Skeletal muscle tissue (tissue), 4 donors: ENCODE data around the gene STK26. TPM values are rescaled to one million over a fixed set of nuclear protein-coding genes. Genes with fewer than 3 reads are reported as not detected.

Source experiments
- H3K27ac ChIP-seq: one replicate; pipeline ENCODE4 v1.7.0; 2013; ENCODE audit warnings: mild to moderate bottlenecking, low read depth, low read length, inconsistent platforms
- H3K27me3 ChIP-seq, 3 donors: one replicate each; pipeline ENCODE4 v1.7.0; 2013; ENCODE audit warnings: low read length in 3 of 3; ENCODE audit not compliant: control insufficient read depth in 3 of 3, insufficient read depth in 3 of 3
- H3K36me3 ChIP-seq, 3 donors: one replicate each; pipeline ENCODE4 v1.7.0; 2013; ENCODE audit warnings: low read length in 3 of 3; ENCODE audit not compliant: control insufficient read depth in 3 of 3, insufficient read depth in 3 of 3
- H3K4me1 ChIP-seq, 3 donors: one replicate each; pipeline ENCODE4 v1.7.0; 2013; ENCODE audit warnings: low read length in 3 of 3, mild to moderate bottlenecking in 3 of 3; ENCODE audit not compliant: control insufficient read depth in 3 of 3, insufficient read depth in 3 of 3
- H3K4me3 ChIP-seq, 3 donors: one replicate each; pipeline ENCODE4 v1.7.0; 2013; ENCODE audit warnings: low read length in 3 of 3
- H3K9ac ChIP-seq, 3 donors: one replicate each; pipeline ENCODE4 v1.7.0; 2013; ENCODE audit warnings: low read length in 3 of 3, mild to moderate bottlenecking in 3 of 3, moderate library complexity in 2 of 3, low read depth in 1 of 3
- H3K9me3 ChIP-seq, 3 donors: one replicate each; pipeline ENCODE4 v1.7.0; 2013; ENCODE audit warnings: low read length in 3 of 3; ENCODE audit not compliant: control insufficient read depth in 3 of 3
- total RNA-seq: library from RNA; depleted of rRNA; stranded (reverse); fragments of >200 nt; gene quantifications from one replicate; pipeline ENCODE4 v1.2.3, GENCODE V29; 2014
- donor health status: Osteomylitis.

STK26 gene
- total RNA-seq, 1 donor from 2014 or later: 24.5 TPM

DNA sequence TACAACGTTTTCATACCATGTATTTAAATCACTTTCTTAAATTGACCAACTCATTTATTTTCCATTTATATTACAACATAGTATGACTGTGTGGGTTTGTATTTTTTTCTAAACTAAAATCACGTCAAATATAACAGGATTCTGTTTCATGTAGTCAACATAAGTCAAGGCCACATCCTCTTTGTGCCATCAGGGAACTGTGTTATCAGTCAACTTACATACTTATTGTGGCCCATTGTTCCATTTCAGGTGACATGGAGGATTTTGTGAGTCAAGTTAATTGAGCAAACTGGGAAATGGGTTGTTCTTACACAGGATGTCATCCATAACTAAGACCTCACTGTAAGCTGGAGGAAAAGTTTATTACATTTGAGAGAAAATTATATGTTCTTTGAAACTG, 35.9 kb downstream of the STK26 start:
- Histone ChIP-seq H3K9ac (no peak overlapping the region), H3K4me3 (no peak overlapping the region), H3K36me3 (no peaks in the 10 kb centered on the region), H3K9me3 (no peaks in the 10 kb centered on the region), H3K27ac (no peak overlapping the region), H3K27me3 (peaks cover 0 to 3% (median 0%) of the 10 kb centered on the region in 3 donors), H3K4me1 (no peaks in the 10 kb centered on the region)

DNA sequence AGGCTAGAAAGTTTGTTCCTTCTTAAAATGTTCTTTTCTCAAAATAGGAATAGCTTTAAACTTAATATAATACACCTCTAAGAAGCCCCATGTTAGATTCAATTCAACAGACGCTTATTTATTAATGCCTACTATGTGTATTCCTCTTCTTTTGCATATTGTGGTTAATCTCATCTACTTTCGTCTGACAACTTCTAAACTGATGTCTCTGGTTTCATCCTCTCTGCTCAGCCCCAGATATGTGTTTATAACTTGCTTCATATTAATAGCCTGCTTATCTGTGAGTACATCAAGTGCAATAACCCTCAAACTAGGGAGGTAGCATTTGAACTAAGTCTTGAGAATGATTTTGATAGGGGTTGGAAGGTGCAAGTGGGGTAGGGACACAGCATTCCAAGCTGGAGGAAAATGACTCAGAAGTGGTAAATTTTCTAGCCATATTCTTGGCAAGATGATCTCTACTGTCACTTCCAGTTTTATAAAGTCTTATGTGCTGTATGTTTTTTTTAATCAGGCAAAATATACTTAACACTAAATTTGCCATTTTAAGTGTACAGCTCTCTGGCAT, 37.0 kb downstream of the STK26 start:
- Histone ChIP-seq H3K9me3 (no peaks in the 10 kb centered on the region), H3K27me3 (peaks cover 0 to 3% (median 0%) of the 10 kb centered on the region in 3 donors), H3K4me3 (no peak overlapping the region), H3K9ac (no peak overlapping the region), H3K4me1 (no peaks in the 10 kb centered on the region), H3K36me3 (no peaks in the 10 kb centered on the region), H3K27ac (no peak overlapping the region)

DNA sequence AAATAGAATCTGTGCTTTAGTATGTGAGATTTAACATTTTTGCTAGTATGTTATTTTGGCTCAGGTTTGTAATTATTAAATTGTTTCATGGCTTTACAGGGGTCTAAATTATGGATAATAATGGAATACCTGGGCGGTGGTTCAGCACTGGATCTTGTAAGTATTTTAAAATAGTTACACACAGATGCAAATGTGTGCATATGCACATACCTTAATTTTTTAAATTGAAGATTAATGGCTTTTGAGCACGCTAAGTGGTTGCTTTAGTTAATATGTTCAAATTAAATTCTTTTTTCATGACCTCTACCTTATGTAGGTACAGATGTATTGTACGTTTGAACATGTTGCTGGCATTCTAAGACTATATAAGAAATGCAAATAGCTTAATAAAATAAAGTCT, 40.2 kb downstream of the STK26 start:
- Histone ChIP-seq H3K9me3 (no peaks in the 10 kb centered on the region), H3K27ac (no peak overlapping the region), H3K27me3 (peaks cover 0 to 2% (median 0%) of the 10 kb centered on the region in 3 donors), H3K4me3 (no peak overlapping the region), H3K36me3 (no peaks in the 10 kb centered on the region), H3K4me1 (no peaks in the 10 kb centered on the region), H3K9ac (no peak overlapping the region)

DNA sequence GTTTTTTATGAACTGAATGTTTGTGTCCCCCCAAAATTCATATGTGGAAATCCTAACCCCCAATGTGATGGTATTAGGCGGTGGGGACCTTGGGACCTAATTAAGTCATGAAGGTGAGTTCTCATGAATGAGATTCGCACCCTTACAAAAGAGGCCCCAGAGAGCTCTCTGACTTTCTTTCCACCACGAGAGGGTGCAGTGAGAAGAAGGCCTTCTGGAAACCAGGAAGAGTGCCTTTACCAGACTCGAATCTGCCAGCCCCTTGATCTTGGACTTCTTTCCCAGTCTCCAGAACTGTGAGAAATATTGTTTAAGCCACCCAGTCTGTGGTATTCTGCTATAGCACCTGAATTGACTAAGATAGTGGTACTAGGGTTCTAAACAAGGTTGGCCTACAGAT, 40.8 kb downstream of the STK26 start:
- Histone ChIP-seq H3K9ac (no peak overlapping the region), H3K36me3 (no peaks in the 10 kb centered on the region), H3K27ac (no peak overlapping the region), H3K4me3 (no peak overlapping the region), H3K4me1 (no peaks in the 10 kb centered on the region), H3K9me3 (no peaks in the 10 kb centered on the region), H3K27me3 (peaks cover 0 to 6% (median 0%) of the 10 kb centered on the region in 3 donors)

DNA sequence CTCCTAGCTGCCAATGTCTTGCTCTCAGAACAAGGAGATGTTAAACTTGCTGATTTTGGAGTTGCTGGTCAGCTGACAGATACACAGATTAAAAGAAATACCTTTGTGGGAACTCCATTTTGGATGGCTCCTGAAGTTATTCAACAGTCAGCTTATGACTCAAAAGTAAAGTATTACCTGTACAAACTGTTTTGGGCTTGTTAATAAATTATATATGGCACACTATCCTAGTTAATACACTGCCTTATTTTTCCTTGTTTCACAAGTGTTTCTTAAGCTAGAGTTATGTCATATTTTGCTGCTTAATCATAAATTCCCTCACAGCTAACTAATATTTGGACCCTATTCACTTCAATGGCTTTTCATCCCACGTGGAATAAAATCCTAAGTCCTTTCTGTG, 45.3 kb downstream of the STK26 start:
- Histone ChIP-seq H3K4me3 (no peak overlapping the region), H3K27ac (no peak overlapping the region), H3K36me3 (no peaks in the 10 kb centered on the region), H3K9ac (no peak overlapping the region), H3K27me3 (peaks cover 0 to 6% (median 0%) of the 10 kb centered on the region in 3 donors), H3K9me3 (no peaks in the 10 kb centered on the region), H3K4me1 (no peaks in the 10 kb centered on the region)

DNA sequence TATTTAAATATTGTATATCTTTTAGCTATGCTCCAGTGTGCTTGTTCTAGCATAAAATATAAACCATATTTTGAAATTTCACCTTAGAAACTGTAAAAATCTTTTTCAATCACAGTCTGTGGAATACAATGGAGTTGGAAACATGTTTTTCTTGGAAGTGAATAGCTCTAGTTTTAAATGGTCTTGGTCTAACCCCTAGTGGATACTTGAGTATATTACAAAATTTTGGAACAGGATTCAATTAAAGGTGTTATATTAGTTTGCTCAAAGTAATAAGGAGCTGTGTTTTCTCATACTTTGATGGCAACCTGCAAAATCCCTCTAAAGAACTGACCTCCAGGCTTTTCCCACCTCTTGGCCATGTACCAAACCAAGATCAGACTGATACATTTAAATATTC, 48.2 kb downstream of the STK26 start:
- no peaks in the 10 kb centered on the region for H3K9me3 ChIP-seq
- H3K4me3 ChIP-seq: no peak overlapping the region
- no peak overlapping the region for H3K27ac ChIP-seq
- H3K36me3 ChIP-seq: no peaks in the 10 kb centered on the region
- H3K27me3 ChIP-seq: peaks cover 0 to 6% (median 0%) of the 10 kb centered on the region in 3 donors
- H3K4me1 ChIP-seq: no peaks in the 10 kb centered on the region
- H3K9ac ChIP-seq: no peak overlapping the region

DNA sequence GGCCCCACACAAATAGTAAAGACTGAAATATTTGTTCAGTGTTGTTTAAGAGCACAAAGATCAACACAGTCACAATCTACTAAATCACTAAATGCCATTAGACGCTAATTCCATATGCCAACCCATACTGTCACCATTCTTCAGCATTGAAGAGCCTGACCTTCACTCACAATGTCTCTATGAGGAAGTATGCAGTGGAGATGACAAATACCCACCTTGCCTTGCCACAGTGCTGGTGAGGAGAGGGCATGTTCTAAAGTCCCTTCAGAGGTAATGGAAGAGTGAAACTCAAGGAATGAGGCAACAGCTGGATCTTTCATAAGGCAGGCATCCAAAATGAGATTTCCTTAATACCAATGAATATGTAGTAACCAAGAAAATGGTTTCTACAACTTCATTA, 54.3 kb downstream of the STK26 start:
- Histone ChIP-seq H3K4me1 (no peaks in the 10 kb centered on the region), H3K9me3 (no peaks in the 10 kb centered on the region), H3K27ac (no peak overlapping the region), H3K4me3 (no peak overlapping the region), H3K9ac (no peak overlapping the region), H3K36me3 (no peaks in the 10 kb centered on the region), H3K27me3 (peaks cover 0 to under 1% (median 0%) of the 10 kb centered on the region in 3 donors)

DNA sequence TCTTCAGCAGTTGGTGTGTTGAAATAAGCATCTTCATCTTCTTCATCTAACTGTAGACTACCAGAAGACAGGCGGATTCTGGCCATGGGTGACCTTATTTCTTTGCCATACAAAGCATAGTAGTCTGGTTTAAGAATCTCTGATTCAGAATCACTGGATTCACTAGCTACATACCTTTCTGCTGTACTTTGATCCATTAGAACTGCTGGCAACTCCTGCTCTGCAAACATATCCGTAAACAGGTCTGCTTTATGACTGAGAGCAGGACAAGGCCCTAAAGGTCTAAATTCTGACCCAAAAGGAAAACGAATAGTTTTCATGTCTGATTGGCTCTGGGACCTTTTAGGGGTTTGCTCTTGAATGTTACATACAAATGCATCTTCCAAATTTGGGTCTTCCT, 54.8 kb downstream of the STK26 start:
- Histone ChIP-seq H3K9me3 (no peaks in the 10 kb centered on the region), H3K36me3 (no peaks in the 10 kb centered on the region), H3K27ac (no peak overlapping the region), H3K9ac (no peak overlapping the region), H3K4me3 (no peak overlapping the region), H3K27me3 (peaks cover 0 to 4% (median 0%) of the 10 kb centered on the region in 3 donors), H3K4me1 (no peaks in the 10 kb centered on the region)

DNA sequence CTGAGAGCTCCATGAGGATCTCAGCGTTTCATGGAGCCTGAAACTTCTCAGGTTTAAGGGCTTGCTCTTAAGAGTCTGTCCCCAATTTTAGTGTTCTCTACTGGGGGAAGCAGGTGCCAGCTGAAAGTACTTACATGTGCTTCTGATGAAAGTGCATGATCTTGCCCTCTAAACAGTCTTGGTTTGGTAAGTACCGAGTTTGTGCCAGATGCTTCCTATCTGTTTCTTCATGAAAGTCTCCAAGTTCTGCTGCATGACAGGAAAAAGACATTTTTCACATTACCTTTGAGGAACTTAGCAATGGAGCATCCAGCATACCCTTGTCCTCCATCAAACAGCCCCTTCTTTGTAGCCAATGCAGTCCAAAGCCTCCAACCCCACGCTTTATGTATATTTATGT, 62.7 kb downstream of the STK26 start:
- no peaks in the 10 kb centered on the region for H3K36me3 ChIP-seq
- peaks cover 0 to 4% (median 0%) of the 10 kb centered on the region in 3 donors for H3K27me3 ChIP-seq
- no peak overlapping the region for H3K9ac ChIP-seq
- no peaks in the 10 kb centered on the region for H3K9me3 ChIP-seq
- H3K4me3 ChIP-seq: no peak overlapping the region
- H3K4me1 ChIP-seq: no peaks in the 10 kb centered on the region
- no peak overlapping the region for H3K27ac ChIP-seq

DNA sequence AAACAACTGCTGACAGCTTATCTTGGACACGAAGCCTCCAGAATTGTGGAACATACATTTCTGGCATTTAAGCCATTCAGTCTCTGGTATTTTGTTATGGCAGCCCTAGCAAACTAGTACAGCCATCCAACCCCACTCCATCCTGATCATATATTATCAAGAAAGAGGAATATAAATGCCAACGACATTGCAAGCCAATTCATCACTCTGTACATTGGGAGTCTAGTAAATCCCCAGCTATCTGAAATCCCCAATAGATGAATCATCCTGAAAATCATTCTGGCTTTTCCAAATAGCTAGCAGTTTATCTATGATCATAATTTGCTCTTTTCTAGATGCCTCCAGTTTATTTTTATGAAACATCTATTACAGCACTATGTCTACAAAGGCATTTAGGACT, 63.6 kb downstream of the STK26 start:
- no peaks in the 10 kb centered on the region for H3K9me3 ChIP-seq
- H3K4me1 ChIP-seq: no peaks in the 10 kb centered on the region
- H3K4me3 ChIP-seq: no peak overlapping the region
- no peaks in the 10 kb centered on the region for H3K36me3 ChIP-seq
- H3K9ac ChIP-seq: no peak overlapping the region
- H3K27ac ChIP-seq: no peak overlapping the region
- H3K27me3 ChIP-seq: peaks cover 0 to 4% (median 0%) of the 10 kb centered on the region in 3 donors
